Stimulated activated CD8-positive, alpha-beta memory T cell treated with anti-CD3 and anti-CD28 coated beads, Interleukin-12 subunit alpha, Interleukin-12 subunit beta, amount 100 ng/mL, for 24 hours (primary cell): ENCODE measurements around the gene TANGO6.

Experiments
- DNase-seq: peaks from one replicate; pipeline ENCODE4 v3.0.0-alpha.2; 2020; ENCODE audit errors: extremely low read depth

TANGO6 gene

GRCh38 chr16:69095193-69095592 lies 251.9 kb downstream of the TANGO6 start:
- no peak for DNase-seq

GRCh38 chr16:69100071-69100691 lies 256.9 kb downstream of the TANGO6 start:
- no peak for DNase-seq

- no peak for DNase-seq
These were observed 262.4 kb downstream of the TANGO6 start, which contains the start of gene HAS3 for GRCh38 chr16:69105501-69106361. TSS of gene HAS3 (plus strand) at chr16:69105653. CDS start at chr16:69109396, 3,743 bp downstream.

GRCh38 chr16:69106491-69107315 lies 263.4 kb downstream of the TANGO6 start:
- no peak for DNase-seq

- no peak for DNase-seq
These were observed 264.1 kb downstream of the TANGO6 start for GRCh38 chr16:69107316-69107962.

GRCh38 chr16:69108064-69108904 lies 265.0 kb downstream of the TANGO6 start:
- DNase-seq, result no peak

GRCh38 chr16:69108905-69109252 lies 265.5 kb downstream of the TANGO6 start:
- DNase-seq, result no peak

- DNase-seq, result no peak
These were observed 266.3 kb downstream of the TANGO6 start for GRCh38 chr16:69109486-69110270.

GRCh38 chr16:69110406-69110805 lies 267.1 kb downstream of the TANGO6 start:
- DNase-seq, result no peak

- no peak for DNase-seq
These were observed 268.0 kb downstream of the TANGO6 start for GRCh38 chr16:69111216-69111875.

- no peak for DNase-seq
These were observed 268.5 kb downstream of the TANGO6 start for GRCh38 chr16:69111876-69112230.

- no peak for DNase-seq
These were observed 269.2 kb downstream of the TANGO6 start for GRCh38 chr16:69112285-69113129.

GRCh38 chr16:69113216-69113615 lies 269.9 kb downstream of the TANGO6 start:
- no peak for DNase-seq

- DNase-seq, result no peak
These were observed 271.1 kb downstream of the TANGO6 start for GRCh38 chr16:69114346-69114975.

GRCh38 chr16:69114976-69115355 lies 271.6 kb downstream of the TANGO6 start:
- no peak for DNase-seq

GRCh38 chr16:69115361-69115760 lies 272.0 kb downstream of the TANGO6 start:
- no peak for DNase-seq

GRCh38 chr16:69115837-69116236 lies 272.5 kb downstream of the TANGO6 start:
- DNase-seq, result no peak

- DNase-seq, result no peak
These were observed 273.0 kb downstream of the TANGO6 start for GRCh38 chr16:69116256-69116875.
